Tibial artery (tissue), 4 donors: ENCODE results near the gene DIS3L2.

Source experiments
- DNase-seq, 2 donors: peaks; one replicate each; pipeline ENCODE4 v3.0.0-alpha.2; 2019
- H3K27ac ChIP-seq, 2 donors: fragments of 200-600 bp; sonication (generic) in 1 of 2; 1 replicate in 1 of 2; 2 replicates in 1 of 2; pipeline ENCODE4 v1.5.1; 2018 to 2019; ENCODE audit warnings: mild to moderate bottlenecking in 1 of 2
- H3K27me3 ChIP-seq, 2 donors: fragments of 200-600 bp; sonication (generic) in 1 of 2; one replicate each; pipeline versions ENCODE4 v1.5.1 to v1.6.0; 2016 to 2019
- H3K36me3 ChIP-seq, 3 donors: fragments of 200-600 bp; sonication (generic) in 2 of 3; one replicate each; pipeline ENCODE4 v1.5.1; 2016 to 2019; ENCODE audit warnings: mild to moderate bottlenecking in 2 of 3
- H3K4me1 ChIP-seq, 4 donors: fragments of 200-600 bp; sonication (generic) in 2 of 4; 1 replicate in 3 of 4; 2 replicates in 1 of 4; pipeline ENCODE4 v1.5.1; 2016 to 2019
- H3K4me3 ChIP-seq, 2 donors: fragments of 200-600 bp; sonication (generic) in 1 of 2; 1 replicate in 1 of 2; 2 replicates in 1 of 2; pipeline ENCODE4 v1.5.1; 2018 to 2019; ENCODE audit warnings: mild to moderate bottlenecking in 2 of 2
- H3K9me3 ChIP-seq, 3 donors: fragments of 200-600 bp; sonication (generic) in 1 of 3; one replicate each; pipeline ENCODE4 v1.5.1; 2016 to 2019
- CTCF ChIP-seq, 2 experiments: fragments of 200-600 bp in 1 of 2; fragments of 450-650 bp in 1 of 2; IDR thresholded peaks; one replicate each; pipeline ENCODE4 v1.5.1; 2017 to 2019; ENCODE audit warnings: antibody characterized with exemption in 2 of 2, mild to moderate bottlenecking in 1 of 2, moderate library complexity in 1 of 2
- intact Hi-C: fragments of 100-400 bp; cut with DNase I; formaldehyde crosslinking; loops from one replicate; pipeline ENCODE4 v1.15.0; 2023; ENCODE audit warnings: low total_unique reads

The DIS3L2 gene

GRCh38 chr2:232022718-232023117 is 61.2 kb downstream of the DIS3L2 start:
- Histone ChIP-seq H3K27me3 (no peaks in the 10 kb centered on the region), H3K9me3 (no peaks in the 10 kb centered on the region), H3K27ac (no peak overlapping the region), H3K4me1 (no peaks in the 10 kb centered on the region), H3K36me3 (peaks cover 7 to 53% (median 14%) of the 10 kb centered on the region in 3 donors), H3K4me3 (no peak overlapping the region)
- intact Hi-C loops = no loop called here
- no peak for DNase-seq
- no peak for TF ChIP-seq CTCF (IDR thresholded peaks at IDR 0.05)

- no peak for DNase-seq
- no peak for TF ChIP-seq CTCF (IDR thresholded peaks at IDR 0.05)
- no peaks in the 10 kb centered on the region for H3K27me3 ChIP-seq
- no peak overlapping the region for H3K4me3 ChIP-seq
- no peaks in the 10 kb centered on the region for H3K9me3 ChIP-seq
- intact Hi-C loops = no loop called here
- peaks cover 7 to 53% (median 14%) of the 10 kb centered on the region in 3 donors for H3K36me3 ChIP-seq
- peaks cover 0 to 1% (median under 1%) of the 10 kb centered on the region in 4 donors for H3K4me1 ChIP-seq
- no peak overlapping the region for H3K27ac ChIP-seq
Observed at GRCh38 chr2:232023426-232023825, 61.9 kb downstream of the DIS3L2 start.

- peaks cover 7 to 53% (median 14%) of the 10 kb centered on the region in 3 donors for H3K36me3 ChIP-seq
- DNase-seq = no peak
- no peak overlapping the region for H3K4me3 ChIP-seq
- TF ChIP-seq CTCF (IDR thresholded peaks at IDR 0.05) = no peak
- intact Hi-C loops = no loop called here
- no peak overlapping the region for H3K27ac ChIP-seq
- H3K9me3 ChIP-seq = no peaks in the 10 kb centered on the region
- H3K4me1 ChIP-seq = peaks cover 0 to 9% (median 3%) of the 10 kb centered on the region in 4 donors
- no peaks in the 10 kb centered on the region for H3K27me3 ChIP-seq
Observed at GRCh38 chr2:232024457-232024856, 62.9 kb downstream of the DIS3L2 start.

GRCh38 chr2:232026910-232027309 is 65.4 kb downstream of the DIS3L2 start:
- no peak overlapping the region for H3K27ac ChIP-seq
- peaks cover 11 to 42% (median 14%) of the 10 kb centered on the region in 3 donors for H3K36me3 ChIP-seq
- no peaks in the 10 kb centered on the region for H3K9me3 ChIP-seq
- H3K4me3 ChIP-seq = no peak overlapping the region
- no peak for TF ChIP-seq CTCF (IDR thresholded peaks at IDR 0.05)
- peaks cover 0 to 20% (median 3%) of the 10 kb centered on the region in 4 donors for H3K4me1 ChIP-seq
- no peaks in the 10 kb centered on the region for H3K27me3 ChIP-seq
- no peak for DNase-seq
- intact Hi-C loops = no loop called here

GRCh38 chr2:232027530-232027929 is 66.0 kb downstream of the DIS3L2 start:
- intact Hi-C loops = no loop called here
- no peak overlapping the region for H3K4me3 ChIP-seq

More at GRCh38 chr2:232027530-232027929, 66.0 kb downstream of the DIS3L2 start:
- Histone ChIP-seq H3K9me3 (no peaks in the 10 kb centered on the region), H3K36me3 (peaks cover 8 to 36% (median 14%) of the 10 kb centered on the region in 3 donors), H3K4me1 (peaks cover 0 to 20% (median 3%) of the 10 kb centered on the region in 4 donors), H3K27ac (no peak overlapping the region), H3K27me3 (no peaks in the 10 kb centered on the region)
- no peak for DNase-seq
- TF ChIP-seq CTCF (IDR thresholded peaks at IDR 0.05) = no peak
